NCI-H2227 (cell line): ENCODE data around the gene C1orf116.

Experiments used
- DNase-seq: peaks from one replicate; lab custom pipeline; 2025; ENCODE audit not compliant: unreplicated experiment; lab: John Stamatoyannopoulos, UW

The C1orf116 gene

DNA sequence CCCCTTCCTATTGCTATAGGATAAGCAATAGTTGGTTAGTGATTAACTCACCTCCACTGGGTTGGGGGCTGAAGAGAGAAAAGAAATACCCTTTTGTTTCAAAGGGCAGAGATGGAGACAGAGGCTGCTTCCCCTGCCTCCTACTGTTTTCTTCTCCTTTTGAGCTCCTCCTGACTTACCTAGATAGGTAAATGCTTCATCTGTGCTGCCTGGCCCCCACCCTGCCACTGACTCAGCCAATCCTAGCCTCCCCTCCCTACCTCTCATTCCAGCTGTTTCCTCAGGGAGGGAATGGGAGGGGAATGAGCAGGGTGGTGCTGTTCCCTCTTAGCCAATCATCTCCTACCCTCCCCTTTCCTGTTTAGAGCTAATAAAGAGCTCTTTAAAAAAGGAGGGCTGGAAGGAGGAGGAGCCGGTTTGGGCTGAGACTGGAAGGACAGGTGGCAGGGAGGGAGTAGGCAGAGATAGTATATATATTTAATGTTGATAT is at the start of gene C1orf116:
Gene C1orf116 (minus strand): TSS at position 229 of the 490 bp plus-strand sequence. CDS start 5,158 bp downstream, outside the sequence.
- DNase-seq = no peak

DNA sequence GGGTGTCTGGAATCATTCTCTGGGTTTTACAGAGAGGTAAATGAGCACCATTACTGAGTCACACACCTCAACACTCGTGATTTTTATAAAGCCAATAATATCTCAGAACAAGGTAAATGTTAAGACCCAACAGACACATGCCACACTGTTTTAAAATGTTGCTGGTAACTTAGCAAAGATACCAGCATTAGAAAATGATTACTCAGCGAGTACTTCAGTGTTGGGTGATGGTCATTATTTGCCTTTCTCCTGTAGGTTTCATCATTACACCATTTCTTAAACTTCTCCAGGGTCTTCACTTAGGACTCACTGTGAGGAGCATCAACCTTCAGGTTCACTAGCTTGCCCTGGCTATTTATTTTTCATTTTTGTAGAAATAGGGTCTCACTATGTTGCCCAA is 49.2 kb upstream of the C1orf116 start:
- DNase-seq = no peak

DNA sequence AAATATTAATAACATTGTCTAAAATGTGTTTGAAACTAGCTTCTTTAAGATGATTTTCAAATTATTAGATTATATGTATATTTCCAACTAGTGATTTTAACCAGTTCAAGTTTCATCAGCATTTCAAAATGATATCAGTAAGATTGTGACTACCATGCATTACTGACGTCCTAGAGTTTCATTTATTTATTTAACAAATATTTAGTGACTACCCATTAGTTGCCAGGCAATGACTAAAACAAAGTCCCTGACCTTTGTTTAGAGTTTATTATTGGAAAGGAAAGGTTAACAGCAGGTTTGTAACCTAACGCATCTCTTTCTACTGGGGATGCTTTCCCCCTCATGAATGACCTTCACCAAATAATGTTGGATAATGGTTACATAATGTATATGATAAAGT is 48.5 kb upstream of the C1orf116 start:
- no peak for DNase-seq

DNA sequence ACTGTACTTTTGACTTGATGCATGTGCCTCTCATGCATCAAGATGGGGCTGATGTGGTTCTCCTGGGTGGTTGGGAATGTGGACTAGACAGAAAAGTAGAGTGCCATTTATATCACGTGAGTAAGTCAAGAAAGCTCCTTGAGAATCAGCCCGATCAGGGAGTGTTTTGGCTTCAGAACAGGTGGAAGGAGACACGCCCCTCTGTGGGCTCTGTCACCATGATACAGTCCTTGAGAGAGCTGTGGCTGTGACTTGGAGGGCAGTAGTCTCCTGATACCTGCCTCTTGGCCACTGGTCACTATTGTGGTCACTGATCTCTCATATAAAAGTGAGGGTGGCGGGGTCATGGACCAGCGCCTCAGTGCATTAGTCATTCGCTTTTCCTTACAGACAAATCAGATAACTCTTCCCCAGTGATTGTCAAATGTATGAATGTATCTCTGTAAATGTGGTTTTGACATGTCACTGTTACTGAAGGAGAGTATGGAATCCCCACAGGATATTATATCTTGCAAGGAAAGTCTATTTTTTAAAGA is 47.2 kb upstream of the C1orf116 start:
- no peak for DNase-seq

DNA sequence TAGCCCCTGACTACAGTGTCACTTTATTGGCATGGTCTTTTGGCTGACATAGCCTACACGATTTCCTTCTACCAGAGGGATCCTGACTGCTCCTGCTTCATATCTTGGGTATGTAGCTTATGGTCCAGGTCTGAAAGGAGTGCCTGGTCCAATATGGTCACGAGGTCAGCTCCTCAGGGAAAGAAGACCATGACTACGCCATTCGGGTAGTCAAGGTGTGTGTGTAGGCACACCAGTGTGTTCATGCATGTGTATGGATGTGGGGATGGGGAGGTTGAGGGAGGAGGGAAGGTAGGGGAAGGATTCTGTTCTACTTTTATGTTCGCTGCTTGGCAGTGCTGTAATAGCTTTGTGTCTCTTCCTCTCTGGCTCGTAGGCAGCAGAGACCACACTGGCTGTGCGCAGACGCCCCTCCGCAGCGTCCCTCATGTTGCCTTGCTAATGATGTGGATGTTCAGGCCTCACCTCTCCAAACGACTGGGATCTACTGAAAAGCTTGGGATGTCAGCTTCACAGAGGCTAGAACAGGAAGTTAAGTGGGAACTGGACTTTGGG is 46.1 kb upstream of the C1orf116 start:
- DNase-seq = no peak

DNA sequence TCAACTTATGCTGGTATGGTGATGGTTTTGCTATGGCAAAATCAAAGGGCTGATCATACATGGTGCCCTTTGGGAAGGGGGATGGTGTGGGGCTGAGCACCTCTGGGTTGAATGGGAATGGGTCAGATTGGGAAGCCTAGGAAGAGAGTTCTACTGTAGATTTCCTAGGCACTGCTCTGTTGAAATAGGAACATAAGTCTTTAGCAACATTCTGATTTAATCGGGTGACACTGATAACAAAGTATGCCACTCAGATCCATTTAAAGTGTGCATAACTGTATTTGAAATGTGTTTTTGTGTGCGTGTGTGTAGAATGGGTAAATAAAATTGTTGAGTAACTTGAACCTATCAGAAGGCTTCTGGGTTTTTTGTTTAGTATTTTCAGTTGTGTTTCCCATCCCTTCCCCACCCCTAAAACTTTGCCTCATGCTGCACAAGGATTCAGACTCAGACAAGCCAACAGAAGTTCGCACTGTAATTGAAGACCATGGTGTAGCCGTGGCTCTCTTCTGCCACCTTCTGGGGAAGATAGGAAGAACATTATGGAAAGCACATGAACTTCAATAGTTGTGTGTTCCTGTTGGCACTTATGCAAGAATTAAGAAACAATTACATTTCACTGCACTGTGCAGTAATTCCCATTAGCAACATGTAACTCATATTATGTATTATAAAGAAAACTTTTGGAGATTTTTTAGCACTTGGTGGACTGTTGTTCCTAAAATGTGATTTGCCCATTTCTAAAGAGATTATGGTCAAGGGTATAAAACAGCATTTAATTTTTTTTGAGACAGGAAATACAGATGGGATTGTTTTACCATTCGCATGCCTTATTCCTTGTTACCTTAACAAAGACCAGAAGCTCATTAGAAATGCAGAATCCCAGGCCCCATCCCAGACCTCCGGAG is 45.2 kb upstream of the C1orf116 start:
- peak; percentile 78 for DNase-seq

DNA sequence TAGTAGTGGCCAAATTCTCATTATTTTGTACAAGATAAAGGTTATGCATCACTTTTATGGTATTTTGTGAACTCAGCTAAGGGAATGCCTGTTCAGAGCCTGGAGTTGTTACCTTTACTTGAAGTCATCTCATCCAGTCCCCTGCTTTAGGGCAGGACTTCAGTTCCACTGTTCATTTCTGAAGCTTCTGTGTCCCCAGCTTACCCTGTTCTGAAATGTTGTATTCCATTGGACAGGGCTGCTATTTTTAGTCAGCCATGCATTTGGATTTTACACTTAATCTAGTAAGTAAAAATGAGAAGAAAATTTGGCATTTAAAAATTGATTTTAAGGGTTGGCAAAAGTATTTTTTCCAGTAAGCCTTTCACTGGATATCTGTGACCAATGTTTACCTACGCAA is 44.5 kb upstream of the C1orf116 start:
- DNase-seq = no peak

DNA sequence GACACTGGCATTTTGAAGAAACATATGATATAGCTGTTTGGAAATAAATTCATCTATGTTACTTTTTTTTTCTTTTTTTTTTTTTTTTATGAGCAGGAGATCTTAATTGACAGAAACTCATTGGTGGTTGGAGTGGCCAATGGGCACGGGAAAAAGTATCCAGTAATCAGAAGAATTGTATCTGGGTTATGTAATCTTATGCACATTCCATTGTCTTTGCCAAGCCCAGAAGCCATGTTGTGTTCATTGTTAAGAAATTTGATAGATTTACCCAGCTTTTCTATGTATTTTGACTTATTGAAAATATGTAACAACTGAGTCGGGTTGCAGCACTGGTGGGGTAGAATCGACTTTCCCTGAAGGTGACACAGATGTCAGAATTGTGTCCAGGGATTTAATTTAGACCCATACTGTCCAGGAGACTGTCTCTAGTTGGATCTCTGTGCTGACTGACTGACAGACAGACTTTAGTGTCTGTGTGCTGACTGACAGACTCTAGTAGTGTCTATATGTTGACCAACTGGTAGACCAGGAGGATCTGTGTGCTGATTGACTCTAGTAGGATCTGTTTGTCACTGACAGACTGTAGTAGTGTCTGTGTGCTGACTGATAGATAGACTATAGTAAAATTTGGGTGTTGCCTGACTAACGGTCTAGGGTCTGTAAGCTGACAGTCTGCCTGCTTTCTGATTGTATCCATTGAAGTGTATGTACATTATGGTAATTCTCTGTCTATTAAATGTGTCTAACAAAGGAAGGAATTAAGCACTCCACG is 43.8 kb upstream of the C1orf116 start:
- no peak for DNase-seq

DNA sequence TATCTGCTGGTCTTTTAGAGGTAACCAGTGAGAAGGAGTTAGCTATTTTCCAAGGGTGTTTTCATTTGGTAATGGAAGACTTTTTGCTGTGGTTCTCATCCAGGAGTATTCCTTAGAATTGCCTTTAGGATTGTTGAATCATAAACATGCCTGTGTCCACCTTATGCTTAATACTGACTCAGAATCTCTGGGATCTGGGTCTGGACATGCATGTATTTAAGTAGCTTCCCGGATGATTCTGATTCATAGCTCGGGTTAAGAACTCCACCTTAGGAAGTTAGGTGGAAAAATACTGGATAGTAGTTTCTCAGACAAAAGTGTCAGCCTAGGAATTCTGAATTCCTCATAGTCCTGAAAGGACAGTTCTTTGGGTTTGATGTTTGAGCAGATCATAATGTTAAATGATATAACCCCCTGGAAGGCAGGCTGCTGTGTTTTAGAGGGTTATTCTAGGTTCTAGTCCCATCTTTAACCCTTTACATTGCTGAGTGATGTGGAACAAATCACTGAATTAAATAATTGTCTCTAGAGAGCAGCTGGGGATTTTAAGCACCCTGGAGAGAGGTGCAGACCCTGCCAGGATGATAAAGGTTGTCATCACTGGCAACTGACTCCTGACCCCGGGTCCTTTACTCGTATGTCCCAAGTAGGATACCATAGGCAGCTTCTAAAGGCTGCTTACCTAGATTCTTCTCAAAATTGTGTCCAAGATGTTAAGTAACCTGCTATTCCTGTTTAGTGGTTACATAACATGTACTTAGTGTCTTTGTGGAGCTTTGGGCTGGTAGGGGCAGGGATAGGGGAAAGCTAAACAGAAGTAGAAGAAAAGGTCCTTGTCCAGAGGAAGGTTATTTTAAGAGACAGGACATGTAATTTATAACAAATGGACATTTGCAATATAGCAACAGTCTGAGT is 41.6 kb upstream of the C1orf116 start:
- no peak for DNase-seq

DNA sequence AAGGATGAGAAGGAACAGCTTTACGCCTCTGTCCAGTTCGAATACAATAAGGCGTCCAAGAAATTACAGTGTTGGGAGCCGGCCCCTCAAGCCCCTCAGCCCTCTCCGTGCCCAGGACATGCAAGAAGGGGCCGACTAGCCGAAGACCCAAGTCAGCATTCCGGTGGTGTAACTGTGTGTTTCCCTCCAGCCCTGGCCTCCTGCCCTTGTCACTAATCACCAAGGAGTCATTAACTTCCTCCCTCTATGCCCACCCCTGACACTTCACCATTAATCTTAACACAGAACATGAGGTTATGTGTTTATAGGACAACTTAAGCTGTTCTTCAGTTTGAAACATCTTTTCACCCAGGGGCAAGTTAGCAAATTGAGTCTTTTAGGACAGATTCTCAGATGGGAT is 39.7 kb upstream of the C1orf116 start:
- no peak for DNase-seq

DNA sequence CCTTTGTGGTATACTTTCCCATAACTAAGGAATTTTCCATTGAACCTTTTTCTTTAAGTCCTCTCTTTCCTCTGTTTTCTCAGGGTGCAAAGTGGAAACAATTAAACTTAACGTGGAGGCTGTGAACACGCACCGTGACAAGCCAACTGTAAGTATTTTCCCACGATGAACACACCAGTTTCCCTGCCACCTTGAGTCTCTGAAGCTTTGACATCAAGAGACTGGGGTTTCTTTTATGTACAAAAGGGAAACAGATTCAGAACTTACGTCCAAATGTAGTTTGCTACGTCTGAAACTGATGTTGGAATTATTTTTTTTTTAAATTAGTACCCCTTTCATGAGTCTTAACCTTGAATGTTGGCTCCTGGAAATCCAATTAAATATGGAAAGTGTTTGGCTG is 38.9 kb upstream of the C1orf116 start:
- no peak for DNase-seq

DNA sequence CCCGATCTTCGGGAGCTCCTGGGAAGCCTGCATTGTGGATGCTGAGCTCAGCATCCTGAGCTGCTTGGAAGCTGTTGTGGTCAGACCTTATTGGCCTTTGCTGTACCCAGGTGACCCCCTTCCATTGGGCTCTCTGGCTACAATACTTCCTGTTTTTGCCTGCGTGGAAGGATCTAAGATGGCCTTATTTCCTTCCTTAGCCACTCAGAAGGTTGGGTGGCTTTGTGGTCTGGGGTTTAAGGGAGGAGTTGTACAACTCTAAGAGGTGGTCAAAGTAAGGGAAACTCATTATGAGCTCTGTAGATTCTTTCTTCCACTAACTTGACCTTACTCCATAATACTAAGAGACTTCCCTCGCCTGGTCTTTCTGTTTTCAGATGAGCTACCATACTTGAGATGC is 38.3 kb upstream of the C1orf116 start:
- no peak for DNase-seq

DNA sequence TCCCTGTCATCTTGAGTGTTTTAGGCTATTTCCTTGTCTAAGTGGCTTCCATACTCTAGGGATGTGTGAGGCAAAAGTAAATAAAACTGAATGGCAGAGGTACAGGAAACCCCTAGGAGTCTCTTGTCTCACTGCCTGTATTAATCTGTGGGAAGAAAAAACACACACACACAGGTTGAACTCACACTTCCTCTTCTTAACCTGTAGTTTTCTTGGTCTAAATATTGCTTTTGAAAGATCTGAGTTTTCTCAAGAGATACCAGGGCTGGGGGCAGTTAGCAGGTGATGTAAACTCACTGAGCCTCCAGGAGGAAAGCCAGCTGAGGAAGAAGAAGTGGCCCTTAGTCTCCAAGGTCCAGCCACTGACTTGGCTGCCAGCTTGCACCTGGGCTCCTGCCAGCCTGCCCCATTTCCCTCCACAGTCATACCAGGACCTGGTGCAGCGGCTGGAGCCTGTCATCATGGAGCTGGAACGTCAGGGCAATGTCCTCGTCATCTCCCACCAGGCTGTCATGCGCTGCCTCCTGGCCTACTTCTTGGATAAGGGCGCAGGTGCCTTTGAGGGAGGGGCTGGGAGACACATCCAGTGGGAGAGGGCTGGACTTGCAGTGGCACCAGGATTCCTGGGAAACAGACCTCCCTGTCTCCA is 37.4 kb upstream of the C1orf116 start:
- no peak for DNase-seq

DNA sequence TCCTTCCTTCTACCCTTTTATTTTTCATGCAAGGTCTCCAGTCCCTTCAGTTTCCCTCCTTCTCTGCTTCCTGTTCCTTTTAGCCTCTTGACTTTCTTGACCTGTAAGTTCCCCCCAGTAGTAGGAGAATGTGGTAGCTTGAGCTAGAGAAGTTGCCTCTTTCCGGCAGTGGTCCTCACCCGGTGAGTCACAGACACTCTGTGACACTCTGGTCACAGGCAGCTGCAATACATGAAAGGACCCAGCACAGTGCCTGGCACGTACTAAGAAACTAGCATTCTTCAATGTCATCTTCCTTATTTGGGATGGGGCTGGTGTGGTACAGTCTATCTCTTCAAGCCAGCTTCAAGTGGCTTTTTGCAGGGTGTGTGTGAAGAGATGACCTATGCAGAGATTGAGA is 36.5 kb upstream of the C1orf116 start:
- DNase-seq = no peak

DNA sequence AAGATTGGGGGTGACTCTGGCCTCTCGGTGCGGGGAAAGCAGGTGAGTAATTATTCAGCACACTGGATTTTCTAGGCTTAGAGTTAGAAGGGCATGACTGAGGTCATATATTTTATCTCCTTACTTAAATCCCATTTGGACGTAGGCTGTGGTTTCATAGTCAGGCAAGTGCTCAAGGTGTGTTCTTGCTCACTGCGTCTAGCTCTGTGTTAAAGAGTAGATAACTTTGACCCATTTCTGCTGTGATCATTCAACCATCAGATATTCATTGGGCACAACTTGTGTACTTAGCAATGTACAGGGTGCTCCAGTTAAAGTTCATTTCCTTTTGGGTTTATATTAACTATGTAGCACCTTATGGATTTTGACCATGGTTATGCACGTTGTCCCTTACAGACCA is 35.1 kb upstream of the C1orf116 start:
- DNase-seq = no peak

DNA sequence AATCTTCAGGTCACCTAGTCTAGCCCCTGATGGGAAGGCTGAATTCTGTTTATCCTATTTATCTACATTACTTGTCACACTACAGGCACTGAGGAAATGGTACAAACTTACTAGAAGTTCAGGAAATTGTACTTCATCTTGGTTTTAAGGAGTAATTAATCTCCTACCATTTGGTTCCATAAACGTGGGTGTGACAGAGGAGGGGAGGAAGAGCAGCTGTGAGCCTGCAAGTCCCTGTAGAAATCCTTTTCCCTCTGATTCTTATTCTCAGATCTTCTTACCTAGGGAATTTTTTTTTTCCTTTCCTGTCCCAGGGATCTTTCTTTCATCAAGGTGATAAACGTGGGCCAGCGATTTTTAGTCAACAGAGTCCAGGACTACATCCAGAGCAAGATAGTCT is 34.6 kb upstream of the C1orf116 start:
- DNase-seq = no peak

DNA sequence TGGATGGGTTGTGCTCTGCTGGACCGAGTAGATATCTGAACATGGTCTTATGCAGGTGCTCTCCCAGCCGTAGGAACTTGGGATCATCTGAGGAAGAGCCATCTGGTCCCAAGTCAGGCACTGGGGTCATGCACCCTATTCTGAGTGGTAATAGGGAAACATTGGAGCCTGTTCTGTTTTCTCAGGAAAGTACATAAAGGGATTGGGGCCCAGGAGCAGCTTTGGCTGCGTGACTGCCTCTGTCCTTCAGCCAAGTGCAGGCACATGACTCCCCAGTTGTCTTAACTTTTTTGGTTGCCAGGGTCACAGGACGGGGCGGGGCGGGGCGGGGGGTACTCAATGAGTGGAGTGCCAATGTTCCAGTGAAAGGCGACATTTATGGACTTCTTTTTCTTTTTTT is 32.0 kb upstream of the C1orf116 start:
- no peak for DNase-seq

DNA sequence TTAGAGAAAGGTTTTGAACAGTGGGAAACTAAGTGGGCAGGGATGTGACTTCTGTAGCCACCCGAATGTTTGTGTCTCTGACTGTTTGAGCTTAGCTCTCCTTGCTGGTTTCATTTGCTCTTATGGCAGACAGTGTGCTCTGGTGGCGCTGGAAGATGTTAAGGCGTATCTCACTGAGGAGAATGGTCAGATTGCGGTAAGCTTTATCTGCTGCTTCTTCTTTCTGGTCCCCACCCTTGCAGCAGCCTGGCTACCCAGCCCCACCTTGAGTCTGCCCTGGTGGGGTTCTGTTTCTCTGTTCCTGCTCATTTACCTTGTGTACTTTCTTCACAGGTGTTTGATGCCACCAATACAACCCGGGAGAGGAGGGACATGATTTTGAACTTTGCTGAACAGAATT is 30.5 kb upstream of the C1orf116 start:
- DNase-seq = no peak

DNA sequence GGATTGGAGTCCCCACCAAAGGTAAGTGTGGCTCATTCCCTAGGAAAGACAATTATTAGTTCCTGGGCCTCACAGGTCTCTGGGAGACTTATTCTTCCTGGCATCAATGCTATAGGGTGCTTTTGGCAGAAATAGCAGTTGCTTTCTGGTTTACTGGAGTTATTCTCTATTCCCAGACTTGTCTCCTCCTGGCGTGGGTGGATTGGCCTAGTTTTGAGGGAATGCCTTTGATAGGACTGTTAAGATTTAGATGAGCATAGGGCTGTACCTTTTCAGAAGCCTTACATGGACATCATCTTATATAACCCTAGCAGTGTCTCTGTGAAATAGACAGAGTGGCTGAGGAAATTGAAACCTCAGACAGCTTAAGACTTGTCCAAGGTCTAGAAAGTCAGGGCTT is 29.5 kb upstream of the C1orf116 start:
- DNase-seq = no peak

DNA sequence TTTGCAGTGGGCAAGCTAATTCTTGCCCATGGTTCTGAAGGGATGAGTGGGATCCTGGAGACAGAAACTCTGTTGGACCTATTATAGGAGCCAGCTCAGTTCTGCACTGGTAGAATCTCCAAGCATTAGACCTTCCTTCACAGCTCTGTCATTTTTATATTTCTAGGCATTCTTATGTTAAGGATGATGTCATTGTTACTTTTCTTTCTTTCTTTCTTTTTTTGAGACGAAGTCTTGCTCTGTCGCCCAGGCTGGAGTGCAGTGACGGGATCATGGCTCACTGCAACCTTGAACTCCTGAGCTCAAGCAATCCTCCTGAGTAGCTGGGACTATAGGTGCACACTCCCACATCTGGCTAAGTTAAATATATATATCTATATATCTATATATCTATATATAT is 28.0 kb upstream of the C1orf116 start:
- no peak for DNase-seq
